22Rv1 (cell line): Measurements from ENCODE around the gene GPC1.

Source experiments
- CTCF ChIP-seq: fragments of 450-650 bp; IDR thresholded peaks from 2 replicates; pipeline ENCODE4 v1.5.1; 2017; ENCODE audit warnings: mild to moderate bottlenecking
- ZFX ChIP-seq: fragments of 450-650 bp; IDR thresholded peaks from 2 replicates; pipeline ENCODE4 v1.6.1; 2017; ENCODE audit warnings: antibody characterized with exemption, borderline replicate concordance

- TF ChIP-seq CTCF, result no peak
- TF ChIP-seq ZFX, result no peak
Measured at GRCh38 chr2:240451108-240451611, 15.7 kb downstream of the GPC1 start.
